ENCODE measurements around the gene PRELP. TPM values are rescaled to one million over a fixed set of nuclear protein-coding genes. Genes with fewer than 3 reads are reported as not detected.

PRELP gene
- total and polyA plus RNA-seq, 2 of the 8 experiments (the other 6 are each of a cell fraction or from before 2014, with no cell fraction given): 0.13 to 0.23 TPM

- Histone ChIP-seq H3K23ac (ENCODE audit: insufficient read length) (no peak overlapping the region), H4K8ac (ENCODE audit: extremely low read depth, insufficient read depth, low read length) (no peak overlapping the region), H2BK15ac (ENCODE audit: low read length) (no peak overlapping the region), H3K14ac (ENCODE audit: insufficient read length) (no peak overlapping the region), H3K23me2 (ENCODE audit: low read depth, low read length) (no peaks in the 10 kb centered on the region), H3K27me3 (replicated peaks in 1 of 4; ENCODE audit: control insufficient read depth in 3 of 4, extremely low read depth in 1 of 4, insufficient read depth in 3 of 4, low read length in 3 of 4) (peaks cover 0 to 32% (median 23%) of the 10 kb centered on the region in 4 experiments; a peak in 5 of 7 replicates), H3K9ac (replicated peaks in 1 of 4; ENCODE audit: extremely low read depth in 1 of 4, low read depth in 3 of 4, low read length in 3 of 4) (no peak overlapping the region), H3K56ac (replicated peaks; ENCODE audit: insufficient read length, low read depth, low read length) (no peak overlapping the region), H2BK120ac (replicated peaks; ENCODE audit: low read depth, low read length) (peak overlapping the region; percentile 44), H2BK5ac (ENCODE audit: low read depth, low read length) (no peak overlapping the region), H3K4me2 (ENCODE audit: insufficient read depth in 1 of 2, low read depth in 2 of 2, low read length in 2 of 2) (no peak overlapping the region), H4K91ac (replicated peaks; ENCODE audit: insufficient read length, low read length) (no peak overlapping the region), H2AFZ (ENCODE audit: low read length) (no peak overlapping the region), H2BK20ac (ENCODE audit: low read length) (no peak overlapping the region), H3K79me2 (ENCODE audit: control insufficient read depth in 1 of 2, insufficient read depth in 2 of 2, low read length in 2 of 2) (no peaks in the 10 kb centered on the region), H3K4ac (replicated peaks; ENCODE audit: insufficient read length, low read depth, low read length) (no peak overlapping the region), H3K79me1 (ENCODE audit: low read depth, low read length) (no peaks in the 10 kb centered on the region), H4K5ac (ENCODE audit: insufficient read length, low read depth, low read length) (no peak overlapping the region), H2AK5ac (ENCODE audit: low read depth, low read length) (no peak overlapping the region), H4K20me1 (replicated peaks in 1 of 2; ENCODE audit: control insufficient read depth in 1 of 2, insufficient read depth in 2 of 2, low read length in 2 of 2) (no peaks in the 10 kb centered on the region), H3K27ac (ENCODE audit: low read depth, low read length) (no peak overlapping the region), H3K4me3 (ENCODE audit: extremely low read depth in 1 of 4, insufficient read depth in 2 of 4, low read depth in 3 of 4, low read length in 4 of 4) (no peak overlapping the region), H2BK12ac (ENCODE audit: low read depth, low read length) (peak overlapping the region; percentile 91; the same call in 1 of the 2 replicates), H3K36me3 (ENCODE audit: control insufficient read depth in 2 of 4, insufficient read depth in 4 of 4, low read length in 3 of 4) (no peaks in the 10 kb centered on the region), H3K9me3 (ENCODE audit: insufficient read depth in 2 of 2, low read depth in 1 of 2, low read length in 1 of 2) (no peaks in the 10 kb centered on the region), H3K4me1 (replicated peaks in 1 of 4; ENCODE audit: control insufficient read depth in 3 of 4, insufficient read depth in 4 of 4, low read length in 3 of 4) (peaks cover 7 to 44% (median 27%) of the 10 kb centered on the region in 4 experiments), H3K18ac (ENCODE audit: extremely low read depth, low read length) (no peak overlapping the region)
- 80% methylated on average over 4 of the region's 4 CpGs; no CpG with 5 or more reads in 1 of the 2 experiments for WGBS, 2 experiments (ENCODE audit: extremely low coverage in 1 of 2, insufficient coverage in 1 of 2, insufficient read length in 1 of 2, insufficient replicate concordance in 2 of 2, low coverage in 1 of 2, low lambda C conversion rate in 2 of 2, missing lambda C conversion rate in 1 of 2)
- DNase-seq (ENCODE audit: low read depth in 1 of 2, low spot score in 2 of 2): no peak
- ChIA-PET CTCF (ENCODE audit: partially characterized antibody) (interaction anchor here (0.5 to 1.0 kb wide), 5 partner anchors 62 to 623 kb away, joined by 3 read pairs; no protein-coding TSS in a partner anchor), POLR2A (ENCODE audit: partially characterized antibody) (no interaction called here)
- FAIRE-seq: no peak
- TF ChIP-seq TCF12 (IDR thresholded peaks at IDR 0.05; ENCODE audit: low read depth, low read length): no peak
- no peak for TF ChIP-seq SIN3A (conservative IDR thresholded peaks at IDR 0.05 in 1 of 2, IDR thresholded peaks at IDR 0.05 in 1 of 2; ENCODE audit: low read depth in 1 of 2, low read length in 2 of 2)
- TF ChIP-seq RAD21 (IDR thresholded peaks at IDR 0.05 in 1 of 2, conservative IDR thresholded peaks at IDR 0.05 in 1 of 2; ENCODE audit: low read depth in 2 of 2, low read length in 2 of 2): no peak
- TF ChIP-seq SP1 (IDR thresholded peaks at IDR 0.05; ENCODE audit: low read depth, low read length): no peak
- TF ChIP-seq PHF8 (conservative IDR thresholded peaks at IDR 0.05; ENCODE audit: low read depth, low read length): no peak
- no peak for TF ChIP-seq TBP (IDR thresholded peaks at IDR 0.05; ENCODE audit: low read depth, low read length)
- no peak for TF ChIP-seq CREB1 (IDR thresholded peaks at IDR 0.05)
- TF ChIP-seq TAF7 (optimal IDR thresholded peaks at IDR 0.05; ENCODE audit: borderline replicate concordance, low read depth, low read length): no peak
- TF ChIP-seq SP4 (IDR thresholded peaks at IDR 0.05; ENCODE audit: low read length): no peak
- no peak for TF ChIP-seq CBX8 (IDR thresholded peaks at IDR 0.05; ENCODE audit: borderline replicate concordance, low read depth, low read length)
- TF ChIP-seq CTCF (IDR thresholded peaks at IDR 0.05; ENCODE audit: control extremely low read depth in 1 of 3, insufficient read depth in 1 of 3, low read depth in 1 of 3, low read length in 3 of 3): no peak
Measured at GRCh38 chr1:203511930-203512329, 36.3 kb downstream of the PRELP start.
